HCT116 (cell line): ENCODE measurements around the gene IFT22. TPM values are rescaled to one million over a fixed set of nuclear protein-coding genes. Genes with fewer than 3 reads are reported as not detected.
A peak's percentile ranks its signal among the peaks of the same experiment; 100 is the strongest.

Experiments
- ATAC-seq: fragments of 200-7000 bp; cut with Tn5 transposase; 2 replicates; pipeline ENCODE4 v1.9.1; 2020; ENCODE audit warnings: mild to moderate bottlenecking, moderate library complexity
- BruUV-seq: library from RNA; stranded (reverse); fragments of 400-500 nt; replicated peaks from 2 replicates; lab custom pipeline; 2021; lab: Mats Ljungman, UMichigan
- CTCF ChIA-PET: fragments of 300-600 bp; sonication (Branson Sonifier 250); formaldehyde crosslinking; loops from one replicate; lab custom pipeline; 2021; ENCODE audit warnings: antibody characterized with exemption; lab: Charles Lee
- POLR2A ChIA-PET: fragments of 300-600, 350-600 bp; sonication (Branson Sonifier 250); formaldehyde crosslinking; loops from one replicate; lab custom pipeline; 2021; ENCODE audit warnings: antibody characterized with exemption; lab: Charles Lee
- RAD21 ChIA-PET, 2 experiments: fragments of 300-600 bp; sonication (Branson Sonifier 250); formaldehyde crosslinking; loops; one replicate each; lab custom pipeline; 2023; ENCODE audit warnings: low total read pairs in 2 of 2; ENCODE audit not compliant: uncharacterized antibody in 2 of 2, unreplicated experiment in 2 of 2, low non-redundant PET in 1 of 2; lab: Charles Lee
- DNase-seq: peaks from one replicate; pipeline ENCODE4 v3.0.0-alpha.2; 2010; ENCODE audit warnings: low read depth, low spot score
- H2AFZ ChIP-seq: fragments of 200-600 bp; shearing (Covaris generic), sonication (generic); 2 replicates; pipeline ENCODE4 v1.6.1; 2017; ENCODE audit warnings: low read depth, mixed run types, mixed read lengths, antibody characterized with exemption, low read length; ENCODE audit not compliant: poor library complexity, severe bottlenecking
- H3K27ac ChIP-seq: 2 replicates; pipeline ENCODE4 v1.5.1; 2012; ENCODE audit warnings: low read depth, low read length
- H3K27me3 ChIP-seq: fragments of 200-600 bp; sonication (generic); 2 replicates; pipeline ENCODE4 v1.6.1; 2016; ENCODE audit warnings: mixed run types, low read length, mixed read lengths; ENCODE audit not compliant: insufficient read depth
- H3K36me3 ChIP-seq, 2 experiments: fragments of 200-500 bp in 1 of 2; fragments of 200-600 bp in 1 of 2; sonication (Bioruptor generic) in 1 of 2; sonication (generic) in 1 of 2; 2 replicates each; pipeline versions ENCODE4 v1.5.1 to v1.6.1; 2014 to 2016; ENCODE audit warnings: low read length in 2 of 2, inconsistent platforms in 1 of 2, mixed read lengths in 1 of 2, mixed run types in 1 of 2; ENCODE audit not compliant: insufficient read depth in 2 of 2, control insufficient read depth in 1 of 2
- H3K4me1 ChIP-seq, 2 experiments: fragments of 200-600 bp in 1 of 2; sonication (generic) in 1 of 2; 2 replicates each; pipeline versions ENCODE4 v1.5.1 to v1.6.1; 2012 to 2017; ENCODE audit warnings: low read length in 2 of 2, inconsistent platforms in 1 of 2, mild to moderate bottlenecking in 1 of 2, mixed read lengths in 1 of 2, mixed run types in 1 of 2, moderate library complexity in 1 of 2; ENCODE audit not compliant: insufficient read depth in 2 of 2, control insufficient read depth in 1 of 2
- H3K4me2 ChIP-seq: fragments of 200-600 bp; sonication (generic); 2 replicates; pipeline ENCODE4 v1.6.1; 2017; ENCODE audit warnings: mixed run types, low read length, mixed read lengths
- H3K4me3 ChIP-seq, 2 experiments: fragments of 200-600 bp in 1 of 2; sonication (generic) in 1 of 2; replicated peaks in 1 of 2; 2 replicates each; pipeline ENCODE4 v1.5.1; 2011 to 2016; ENCODE audit warnings: low read length in 2 of 2, control low read depth in 1 of 2, low read depth in 1 of 2, mild to moderate bottlenecking in 1 of 2, mixed read lengths in 1 of 2, mixed run types in 1 of 2
- H3K79me2 ChIP-seq: fragments of 200-600 bp; sonication (generic); 2 replicates; pipeline ENCODE4 v1.6.1; 2017; ENCODE audit warnings: mild to moderate bottlenecking, mixed run types, low read length, moderate library complexity, mixed read lengths; ENCODE audit not compliant: insufficient read depth
- H3K9ac ChIP-seq: fragments of 200-600 bp; sonication (generic); 2 replicates; pipeline ENCODE4 v1.6.1; 2016; ENCODE audit warnings: low read length, mixed read lengths
- H3K9me2 ChIP-seq: fragments of 200-600 bp; sonication (generic), shearing (Covaris generic); 2 replicates; pipeline ENCODE4 v1.6.1; 2017; ENCODE audit warnings: mixed run types, mild to moderate bottlenecking, moderate library complexity; ENCODE audit not compliant: insufficient read depth
- H3K9me3 ChIP-seq, 2 experiments: fragments of 200-500 bp in 1 of 2; fragments of 200-600 bp in 1 of 2; sonication (Bioruptor generic) in 1 of 2; sonication (generic) in 1 of 2; 2 replicates each; pipeline ENCODE4 v1.6.1; 2014 to 2017; ENCODE audit warnings: low read length in 2 of 2, mixed read lengths in 2 of 2, inconsistent platforms in 1 of 2, low read depth in 1 of 2, mild to moderate bottlenecking in 1 of 2, mixed run types in 1 of 2, moderate library complexity in 1 of 2; ENCODE audit not compliant: control insufficient read depth in 1 of 2, insufficient read depth in 1 of 2
- H4K20me1 ChIP-seq: fragments of 200-600 bp; sonication (generic), shearing (Covaris generic); 2 replicates; pipeline ENCODE4 v1.6.1; 2017; ENCODE audit warnings: mixed run types, mild to moderate bottlenecking, moderate library complexity; ENCODE audit not compliant: insufficient read depth
- ATF3 ChIP-seq: IDR thresholded peaks from 2 replicates; pipeline ENCODE4 v1.6.1; 2012
- CBX3 ChIP-seq: IDR thresholded peaks from 2 replicates; pipeline ENCODE4 v1.6.1; 2012; ENCODE audit warnings: low read depth
- CTCF ChIP-seq, 3 experiments: fragments of 200-600 bp in 1 of 3; sonication (generic) in 1 of 3; IDR thresholded peaks in 2 of 3; conservative IDR thresholded peaks in 1 of 3; 2 replicates each; pipeline ENCODE4 v1.5.1; 2012 to 2017; ENCODE audit warnings: low read depth in 2 of 3, low read length in 2 of 3, antibody characterized with exemption in 1 of 3, borderline replicate concordance in 1 of 3, control low read depth in 1 of 3, mild to moderate bottlenecking in 1 of 3, mixed read lengths in 1 of 3, mixed run types in 1 of 3, moderate library complexity in 1 of 3; ENCODE audit not compliant: insufficient read depth in 1 of 3
- EZH2 ChIP-seq: fragments of 200-600 bp; sonication (generic); IDR thresholded peaks from 2 replicates; pipeline ENCODE4 v1.6.1; 2017; ENCODE audit warnings: antibody characterized with exemption, mixed run types
- SIN3A ChIP-seq: IDR thresholded peaks from 2 replicates; pipeline ENCODE4 v1.6.1; 2012; ENCODE audit warnings: low read depth
- TCF7L2 ChIP-seq: IDR thresholded peaks from 2 replicates; pipeline ENCODE4 v1.7.0; 2011; ENCODE audit warnings: borderline replicate concordance, inconsistent platforms; ENCODE audit not compliant: insufficient read depth, insufficient read length; ENCODE audit errors: extremely low read depth
- YY1 ChIP-seq: IDR thresholded peaks from 2 replicates; pipeline ENCODE4 v1.6.1; 2011; ENCODE audit warnings: low read length, low read depth, moderate library complexity, mild to moderate bottlenecking; ENCODE audit not compliant: insufficient replicate concordance; ENCODE audit errors: extremely low read depth
- ZFX ChIP-seq: fragments of 450-650 bp; IDR thresholded peaks from 2 replicates; pipeline ENCODE4 v1.6.1; 2017
- intact Hi-C: fragments of 100-400 bp; cut with micrococcal nuclease; formaldehyde crosslinking; loops from 2 replicates; pipeline ENCODE4 v1.10.0; 2022
- total RNA-seq: library from RNA; stranded (reverse); gene quantifications from one replicate; pipeline ENCODE4 v1.2.1, GENCODE V29; 2021; ENCODE audit not compliant: unreplicated experiment

IFT22 gene
- total RNA-seq, 1 experiment from 2014 or later: 27.2 TPM

DNA sequence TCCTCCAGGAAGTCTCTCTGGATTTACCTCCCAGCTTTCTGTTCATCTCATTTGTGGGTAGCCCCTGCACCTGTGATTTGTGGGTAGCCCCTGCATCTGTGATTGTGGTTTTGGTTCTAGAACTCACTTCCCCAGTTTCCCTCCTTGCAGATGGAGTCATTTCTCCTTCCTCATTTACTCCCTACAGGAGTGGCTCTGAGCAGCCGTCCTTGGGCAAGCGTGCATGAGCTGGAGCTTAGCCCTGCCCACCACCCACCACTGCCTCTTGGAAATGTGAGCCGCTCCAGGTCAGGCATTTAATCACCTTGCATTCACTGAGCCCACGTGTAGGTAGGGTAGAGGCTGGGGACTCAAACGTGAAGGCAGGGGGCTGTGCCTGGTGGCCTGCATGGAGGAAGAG lies 49.2 kb upstream of the IFT22 start:
- ChIA-PET RAD21 (no interaction called here), CTCF (no interaction called here), POLR2A (no interaction called here)
- Histone ChIP-seq H3K9ac (no peak overlapping the region), H2AFZ (no peak overlapping the region), H3K9me3 (peaks cover 0 to 3% of the 10 kb centered on the region in 2 experiments; a peak in 1 of 4 replicates), H3K9me2 (no peaks in the 10 kb centered on the region), H3K27ac (no peak overlapping the region), H3K36me3 (no peaks in the 10 kb centered on the region), H3K4me2 (peak overlapping the region; percentile 23; the same call in 1 of the 2 replicates), H3K4me3 (no peak overlapping the region), H4K20me1 (no peaks in the 10 kb centered on the region), H3K79me2 (no peaks in the 10 kb centered on the region), H3K27me3 (no peaks in the 10 kb centered on the region), H3K4me1 (peaks cover 0 to 5% of the 10 kb centered on the region in 2 experiments; a peak in 1 of 4 replicates)
- no TSS peak for BruUV-seq
- no peak for TF ChIP-seq YY1
- no peak for TF ChIP-seq CTCF (IDR thresholded peaks at IDR 0.05 in 2 of 3, conservative IDR thresholded peaks at IDR 0.05 in 1 of 3; ENCODE audit: borderline replicate concordance in 1 of 3, insufficient read depth in 1 of 3, low read depth in 2 of 3, low read length in 2 of 3)
- no peak for TF ChIP-seq ZFX
- TF ChIP-seq SIN3A: no peak
- no peak for TF ChIP-seq ATF3
- TF ChIP-seq CBX3: no peak
- TF ChIP-seq EZH2: no peak
- TF ChIP-seq TCF7L2: no peak
- DNase-seq (no peak), ATAC-seq (peak; percentile 49; the same call in 1 of the 2 replicates)
- intact Hi-C loops: no loop called here
